ENCODE measurements around the gene RELN.

- TF ChIP-seq CTCF (IDR thresholded peaks at IDR 0.05) (no peak), POLR2AphosphoS5 (IDR thresholded peaks at IDR 0.05; ENCODE audit: low read depth, low read length) (no peak), SIN3A (IDR thresholded peaks at IDR 0.05; ENCODE audit: borderline replicate concordance, insufficient read depth, low read depth, low read length) (no peak)
- TF ChIP-seq, protein P1, sequence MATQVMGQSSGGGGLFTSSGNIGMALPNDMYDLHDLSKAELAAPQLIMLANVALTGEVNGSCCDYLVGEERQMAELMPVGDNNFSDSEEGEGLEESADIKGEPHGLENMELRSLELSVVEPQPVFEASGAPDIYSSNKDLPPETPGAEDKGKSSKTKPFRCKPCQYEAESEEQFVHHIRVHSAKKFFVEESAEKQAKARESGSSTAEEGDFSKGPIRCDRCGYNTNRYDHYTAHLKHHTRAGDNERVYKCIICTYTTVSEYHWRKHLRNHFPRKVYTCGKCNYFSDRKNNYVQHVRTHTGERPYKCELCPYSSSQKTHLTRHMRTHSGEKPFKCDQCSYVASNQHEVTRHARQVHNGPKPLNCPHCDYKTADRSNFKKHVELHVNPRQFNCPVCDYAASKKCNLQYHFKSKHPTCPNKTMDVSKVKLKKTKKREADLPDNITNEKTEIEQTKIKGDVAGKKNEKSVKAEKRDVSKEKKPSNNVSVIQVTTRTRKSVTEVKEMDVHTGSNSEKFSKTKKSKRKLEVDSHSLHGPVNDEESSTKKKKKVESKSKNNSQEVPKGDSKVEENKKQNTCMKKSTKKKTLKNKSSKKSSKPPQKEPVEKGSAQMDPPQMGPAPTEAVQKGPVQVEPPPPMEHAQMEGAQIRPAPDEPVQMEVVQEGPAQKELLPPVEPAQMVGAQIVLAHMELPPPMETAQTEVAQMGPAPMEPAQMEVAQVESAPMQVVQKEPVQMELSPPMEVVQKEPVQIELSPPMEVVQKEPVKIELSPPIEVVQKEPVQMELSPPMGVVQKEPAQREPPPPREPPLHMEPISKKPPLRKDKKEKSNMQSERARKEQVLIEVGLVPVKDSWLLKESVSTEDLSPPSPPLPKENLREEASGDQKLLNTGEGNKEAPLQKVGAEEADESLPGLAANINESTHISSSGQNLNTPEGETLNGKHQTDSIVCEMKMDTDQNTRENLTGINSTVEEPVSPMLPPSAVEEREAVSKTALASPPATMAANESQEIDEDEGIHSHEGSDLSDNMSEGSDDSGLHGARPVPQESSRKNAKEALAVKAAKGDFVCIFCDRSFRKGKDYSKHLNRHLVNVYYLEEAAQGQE (IDR thresholded peaks at IDR 0.05; ENCODE audit: insufficient read depth in 1 of 2, low read depth in 2 of 2, low read length in 1 of 2), result no peak
Observed at GRCh38 chr7:103445228-103446048, 544.0 kb downstream of the RELN start.

Measured in Panc1 (cell line).